ENCODE data around the gene UBE2G1.

- TF ChIP-seq CTCF (optimal IDR thresholded peaks at IDR 0.05 in 1 of 3, IDR thresholded peaks at IDR 0.05 in 1 of 3, conservative IDR thresholded peaks at IDR 0.05 in 1 of 3; ENCODE audit: extremely low read depth in 1 of 3, insufficient read depth in 2 of 3, low read length in 3 of 3) = no peak
- TF ChIP-seq EZH2 (IDR thresholded peaks at IDR 0.05; ENCODE audit: low read length) = no peak
These were observed 31.4 kb upstream of the UBE2G1 start for GRCh38 chr17:4397840-4398239.
